WI38 (cell line): Measurements from ENCODE around the gene CFAP161.
A peak's percentile ranks its signal among the peaks of the same experiment; 100 is the strongest.

Source experiments
- H3K4me3 ChIP-seq: 2 replicates; pipeline ENCODE4 v1.5.1; 2011; ENCODE audit warnings: low read depth, mild to moderate bottlenecking, control low read depth, low read length
- TF ChIP-seq, protein P1 (sequence below): IDR thresholded peaks from 2 replicates; pipeline ENCODE4 v1.5.1; 2012; ENCODE audit warnings: low read depth, mild to moderate bottlenecking, control low read depth, low read length

The CFAP161 gene, protein sequence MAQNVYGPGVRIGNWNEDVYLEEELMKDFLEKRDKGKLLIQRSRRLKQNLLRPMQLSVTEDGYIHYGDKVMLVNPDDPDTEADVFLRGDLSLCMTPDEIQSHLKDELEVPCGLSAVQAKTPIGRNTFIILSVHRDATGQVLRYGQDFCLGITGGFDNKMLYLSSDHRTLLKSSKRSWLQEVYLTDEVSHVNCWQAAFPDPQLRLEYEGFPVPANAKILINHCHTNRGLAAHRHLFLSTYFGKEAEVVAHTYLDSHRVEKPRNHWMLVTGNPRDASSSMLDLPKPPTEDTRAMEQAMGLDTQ

DNA sequence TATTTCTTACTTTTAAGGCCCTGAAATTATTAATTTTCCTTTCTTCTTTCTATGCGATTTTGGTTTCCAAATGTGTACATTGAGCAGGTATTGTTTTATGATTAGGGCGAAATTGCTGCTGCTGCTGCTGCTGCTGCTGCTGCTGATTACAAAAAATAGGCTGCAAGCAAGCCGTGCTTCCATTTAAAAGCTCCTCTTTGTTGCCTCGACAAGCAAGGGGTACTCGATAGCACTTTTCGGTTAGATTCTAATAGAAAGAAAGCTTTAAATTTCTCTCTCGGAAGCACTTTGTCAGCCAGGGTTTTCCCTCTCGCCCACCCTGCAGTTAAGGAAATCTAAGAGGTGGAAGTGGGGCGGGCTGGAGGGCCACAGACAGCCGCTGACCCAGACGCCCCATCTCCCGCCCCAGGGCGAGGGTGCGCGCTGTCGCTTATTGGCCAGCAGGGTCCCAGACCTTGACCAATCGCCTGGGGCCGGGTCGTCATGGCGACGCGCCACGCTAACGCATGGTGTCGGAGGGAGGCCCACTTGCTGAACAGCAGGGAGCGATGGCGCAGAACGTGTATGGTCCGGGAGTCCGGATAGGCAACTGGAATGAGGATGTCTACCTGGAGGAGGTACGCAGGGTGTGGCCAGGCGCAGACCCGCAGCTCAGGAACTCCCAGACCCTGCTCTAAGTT lies at the start of gene CFAP161:
CFAP161 (plus strand) TSS at position 489 of the 680 bp plus-strand sequence; CDS start at position 549, 60 bp downstream.
- TF ChIP-seq, protein P1, sequence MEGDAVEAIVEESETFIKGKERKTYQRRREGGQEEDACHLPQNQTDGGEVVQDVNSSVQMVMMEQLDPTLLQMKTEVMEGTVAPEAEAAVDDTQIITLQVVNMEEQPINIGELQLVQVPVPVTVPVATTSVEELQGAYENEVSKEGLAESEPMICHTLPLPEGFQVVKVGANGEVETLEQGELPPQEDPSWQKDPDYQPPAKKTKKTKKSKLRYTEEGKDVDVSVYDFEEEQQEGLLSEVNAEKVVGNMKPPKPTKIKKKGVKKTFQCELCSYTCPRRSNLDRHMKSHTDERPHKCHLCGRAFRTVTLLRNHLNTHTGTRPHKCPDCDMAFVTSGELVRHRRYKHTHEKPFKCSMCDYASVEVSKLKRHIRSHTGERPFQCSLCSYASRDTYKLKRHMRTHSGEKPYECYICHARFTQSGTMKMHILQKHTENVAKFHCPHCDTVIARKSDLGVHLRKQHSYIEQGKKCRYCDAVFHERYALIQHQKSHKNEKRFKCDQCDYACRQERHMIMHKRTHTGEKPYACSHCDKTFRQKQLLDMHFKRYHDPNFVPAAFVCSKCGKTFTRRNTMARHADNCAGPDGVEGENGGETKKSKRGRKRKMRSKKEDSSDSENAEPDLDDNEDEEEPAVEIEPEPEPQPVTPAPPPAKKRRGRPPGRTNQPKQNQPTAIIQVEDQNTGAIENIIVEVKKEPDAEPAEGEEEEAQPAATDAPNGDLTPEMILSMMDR: no peak; the same call in 1 of the 2 replicates
- peak within 1 kb of the TSS; percentile 57 for H3K4me3 ChIP-seq

GRCh38 chr15:81084716-81085115 lies 49.4 kb upstream of the CFAP161 start:
- TF ChIP-seq, protein P1: no peak
- H3K4me3 ChIP-seq: no peak overlapping the region

GRCh38 chr15:81085213-81085612 lies 48.9 kb upstream of the CFAP161 start:
- H3K4me3 ChIP-seq: no peak overlapping the region

GRCh38 chr15:81085898-81086297 lies 48.2 kb upstream of the CFAP161 start:
- TF ChIP-seq, protein P1: no peak
- no peak overlapping the region for H3K4me3 ChIP-seq

More at GRCh38 chr15:81085213-81085612, 48.9 kb upstream of the CFAP161 start:
- TF ChIP-seq, protein P1: no peak

DNA sequence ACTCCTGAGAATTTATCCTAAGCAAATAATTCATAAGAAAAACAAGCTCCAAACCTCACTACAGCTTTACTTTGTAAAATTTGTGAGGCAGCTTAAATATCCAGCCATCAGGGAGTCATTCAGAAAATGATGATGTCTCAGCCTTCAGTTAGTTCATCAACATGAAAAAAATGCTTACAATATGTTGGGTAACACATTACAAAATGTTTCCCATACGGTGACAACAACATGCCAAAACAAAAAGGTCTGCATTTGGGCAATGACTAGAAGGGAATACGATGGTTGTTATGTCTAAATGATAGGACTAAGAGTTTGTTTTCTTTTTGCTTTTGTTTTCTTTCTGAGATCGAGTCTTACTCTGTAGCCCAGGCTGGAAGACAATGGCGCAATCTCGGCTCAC lies 47.0 kb upstream of the CFAP161 start:
- TF ChIP-seq, protein P1: no peak

DNA sequence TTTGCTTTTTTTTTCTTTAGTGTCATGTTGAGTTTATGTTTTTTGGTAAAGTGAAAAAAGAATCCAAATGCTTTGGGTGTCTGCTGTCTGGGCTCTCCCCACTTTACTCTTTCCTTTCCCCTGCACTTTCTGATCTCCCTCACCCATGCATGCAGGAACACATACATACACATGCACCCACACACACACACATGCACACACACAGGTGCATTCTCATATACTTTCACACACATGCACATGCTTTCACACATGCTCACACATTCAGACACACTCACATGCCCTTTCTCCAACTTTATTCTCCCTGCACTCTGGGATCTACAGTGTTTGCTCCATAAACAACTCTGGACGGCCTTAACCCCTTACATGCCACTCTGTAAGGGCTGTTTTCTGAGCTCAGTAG lies 46.4 kb upstream of the CFAP161 start:
- no peak overlapping the region for H3K4me3 ChIP-seq
- TF ChIP-seq, protein P1: no peak

More for the DNA sequence above, 47.0 kb upstream of the CFAP161 start:
- H3K4me3 ChIP-seq: no peak overlapping the region

GRCh38 chr15:81088470-81089013 lies 45.5 kb upstream of the CFAP161 start:
- TF ChIP-seq, protein P1: no peak
- H3K4me3 ChIP-seq: no peak overlapping the region
